Activated CD8-positive, alpha-beta memory T cell treated with anti-CD3 and anti-CD28 coated beads, Interleukin-2, amount 50 U/mL, for 24 hours (primary cell): ENCODE measurements around the gene CASP7.
"Not testable (repeated sequence)": the region's sequence is repeated elsewhere in the genome, so short reads cannot be mapped to it uniquely, and the experiment has no call there.

Experiments
- DNase-seq: peaks from one replicate; pipeline ENCODE4 v3.0.0-alpha.2; 2020; ENCODE audit errors: extremely low read depth

CASP7 gene

DNA sequence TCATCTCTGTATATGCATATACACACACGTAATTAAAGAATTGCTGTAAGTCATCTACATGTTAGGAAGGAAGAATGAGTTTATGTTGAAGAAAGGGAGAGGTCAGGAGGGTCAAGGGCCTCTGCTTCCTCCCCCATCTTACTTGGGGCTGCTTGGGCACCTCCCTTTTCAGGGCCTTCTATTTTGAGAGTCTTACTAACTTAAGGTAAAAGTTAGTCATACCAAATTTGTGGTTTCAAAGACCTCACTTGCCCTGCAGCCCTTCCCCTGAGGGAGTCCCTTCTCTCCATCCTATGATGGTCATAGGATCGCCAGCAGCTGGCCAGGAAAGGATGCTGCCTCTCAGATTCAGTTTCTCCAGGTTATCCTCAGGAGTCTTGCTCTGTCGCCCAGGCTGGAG is 74.4 kb downstream of the CASP7 start:
- DNase-seq = no peak

DNA sequence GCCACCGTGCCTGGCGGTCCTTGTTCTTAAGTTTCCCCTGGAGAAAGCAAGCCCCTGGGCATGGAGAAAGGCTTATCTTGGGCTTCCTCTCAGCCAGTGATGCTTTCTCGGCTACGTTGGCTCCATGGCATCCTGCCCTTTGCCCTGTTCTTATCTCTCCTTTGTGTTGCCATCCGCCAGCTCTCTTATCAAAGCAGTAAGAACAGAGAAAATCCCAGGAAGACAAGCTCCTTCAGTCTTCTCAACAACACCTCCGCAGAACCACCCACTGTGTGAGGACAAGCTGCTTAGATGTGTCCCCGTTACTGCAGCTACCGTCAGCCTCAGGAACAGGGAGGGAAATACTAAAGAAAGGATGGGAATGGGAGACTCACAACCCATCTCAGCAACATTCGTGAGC is 75.1 kb downstream of the CASP7 start:
- DNase-seq = no peak

DNA sequence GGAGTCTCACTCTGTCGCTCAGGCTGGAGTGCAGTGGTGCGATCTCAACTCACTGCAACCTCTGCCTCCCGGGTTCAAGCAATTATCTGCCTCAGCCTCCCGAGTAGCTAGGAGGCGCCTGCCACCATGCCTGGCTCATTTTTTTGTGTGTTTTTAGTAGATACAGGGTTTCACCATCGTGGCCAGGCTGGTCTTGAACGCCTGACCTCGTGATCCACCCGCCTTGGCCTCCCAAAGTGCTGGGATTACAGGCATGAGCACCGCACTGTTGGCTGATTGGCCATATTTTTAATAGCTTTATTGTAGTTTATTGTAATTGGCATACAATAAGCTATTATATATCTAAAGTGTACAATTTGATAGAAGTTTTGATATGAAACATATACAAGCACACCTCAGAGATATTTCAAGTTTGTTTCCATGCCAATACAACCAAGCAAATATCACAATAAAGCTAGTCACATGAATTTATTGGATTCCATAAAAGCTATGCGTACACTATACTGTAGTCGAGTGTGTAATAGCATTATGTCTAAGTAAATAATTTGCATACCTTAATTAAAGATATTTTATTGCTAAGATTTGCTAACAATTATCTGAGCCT is 77.3 kb downstream of the CASP7 start:
- no peak for DNase-seq

DNA sequence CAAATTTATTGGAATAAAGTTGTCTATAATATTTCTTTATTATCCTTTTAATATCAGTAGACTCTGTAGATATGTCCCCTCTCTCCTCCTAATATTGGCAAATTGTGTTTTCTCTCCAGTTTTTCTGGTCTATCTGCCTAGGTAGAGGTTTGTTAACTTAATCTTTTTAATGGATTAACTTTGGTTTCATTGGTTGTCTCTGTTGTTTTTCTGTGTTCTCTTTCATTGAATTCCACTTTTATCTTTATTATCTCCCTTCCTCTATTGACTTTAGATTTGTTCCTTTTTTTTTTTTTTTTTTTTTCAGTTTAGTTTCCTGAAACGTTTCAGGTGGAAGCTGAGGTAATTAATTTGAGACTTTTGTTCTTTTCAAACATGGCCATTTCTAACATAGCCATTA is 82.4 kb downstream of the CASP7 start:
- DNase-seq = no peak

DNA sequence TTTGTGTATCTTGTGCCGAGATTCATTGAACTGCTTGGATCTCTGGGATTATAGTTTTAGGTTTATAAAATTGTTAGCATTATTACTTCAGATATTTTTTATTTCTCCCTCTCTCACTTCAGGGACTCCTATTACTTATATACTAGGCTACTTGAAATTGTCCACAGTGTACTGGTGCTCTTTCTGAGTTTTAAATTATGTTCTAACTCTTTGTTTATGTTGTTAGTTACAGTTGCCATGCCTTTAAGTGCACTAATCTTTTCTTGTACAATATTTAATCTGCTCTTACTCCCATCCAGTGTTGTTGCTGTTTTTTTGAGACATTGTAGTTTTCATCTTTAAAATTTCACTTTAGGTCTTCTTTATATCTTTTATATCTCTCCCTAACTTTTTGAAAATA is 84.9 kb downstream of the CASP7 start:
- DNase-seq = no peak

DNA sequence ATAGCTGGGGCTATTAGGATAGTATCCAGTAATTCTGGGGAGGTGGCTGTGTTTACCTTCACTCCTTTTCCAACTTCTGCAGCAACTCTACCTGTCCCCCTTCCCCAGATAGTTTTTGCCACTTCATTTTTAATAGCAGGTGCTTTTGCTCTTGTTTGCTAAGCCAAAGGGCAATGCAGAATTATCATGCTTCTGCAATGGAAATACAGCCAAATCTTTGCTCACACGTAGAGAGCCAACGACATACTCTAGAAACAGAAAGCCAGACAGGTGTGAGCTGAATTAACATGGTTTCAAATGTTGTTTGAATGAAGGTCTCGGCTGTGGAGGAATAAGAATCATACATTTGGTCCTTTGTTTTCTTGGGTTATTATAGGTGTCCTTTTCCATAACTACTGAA is 86.2 kb downstream of the CASP7 start:
- no peak for DNase-seq

DNA sequence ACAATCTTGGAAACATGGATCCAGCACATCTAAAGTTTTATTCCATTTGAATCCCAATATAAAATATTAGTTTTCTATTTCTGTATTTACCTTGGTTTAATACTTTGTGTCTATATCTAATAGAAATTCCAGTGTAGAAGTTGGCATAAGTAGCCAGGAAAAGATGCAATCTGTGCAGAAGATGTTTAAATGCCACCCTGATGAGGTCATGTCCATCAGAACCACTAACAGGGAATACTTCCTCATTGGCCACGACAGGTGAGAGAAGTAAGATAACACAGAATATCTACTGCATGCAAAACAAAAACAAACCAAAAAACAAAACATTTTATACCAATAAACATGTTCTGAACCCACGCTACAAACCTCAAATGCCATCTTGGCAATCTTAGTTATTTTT is 87.5 kb downstream of the CASP7 start:
- DNase-seq = no peak

DNA sequence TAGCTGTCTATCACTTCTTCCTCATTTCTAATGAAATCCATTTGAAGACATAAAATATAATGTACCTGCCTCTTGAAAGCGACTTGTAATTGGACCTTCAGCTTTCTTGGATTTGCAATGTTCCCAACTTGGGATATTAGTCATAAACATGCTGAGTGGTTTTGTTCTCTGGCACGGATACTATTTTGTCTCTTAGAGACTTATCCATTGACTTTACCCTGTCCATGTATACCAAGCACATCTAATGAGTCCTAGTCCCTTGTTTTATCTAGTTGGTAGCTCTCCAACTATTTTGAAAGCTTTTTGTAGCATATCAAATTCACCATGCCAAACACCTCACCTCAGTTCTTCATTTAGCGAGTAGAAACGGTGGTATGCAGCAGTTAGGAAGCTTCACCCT is 90.6 kb downstream of the CASP7 start:
- DNase-seq = no peak

DNA sequence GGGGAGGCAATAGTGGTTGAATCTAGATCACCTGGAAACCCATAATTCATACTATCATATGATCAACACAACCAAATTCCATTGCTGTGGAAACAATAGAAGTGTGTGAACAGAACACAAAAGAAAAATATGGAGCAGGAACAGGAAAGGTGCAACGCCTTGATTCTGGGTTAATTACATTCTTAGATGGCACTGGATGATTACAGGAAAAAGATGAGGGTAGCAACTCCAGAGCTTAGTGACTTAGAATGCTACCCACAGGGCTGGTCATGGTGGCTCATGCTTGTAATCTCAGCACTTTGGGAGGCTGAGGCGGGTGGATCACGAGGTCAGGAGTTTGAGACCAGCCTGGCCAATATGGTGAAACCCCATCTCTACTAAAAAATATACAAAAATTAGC is 91.4 kb downstream of the CASP7 start:
- DNase-seq = not testable (repeated sequence)

DNA sequence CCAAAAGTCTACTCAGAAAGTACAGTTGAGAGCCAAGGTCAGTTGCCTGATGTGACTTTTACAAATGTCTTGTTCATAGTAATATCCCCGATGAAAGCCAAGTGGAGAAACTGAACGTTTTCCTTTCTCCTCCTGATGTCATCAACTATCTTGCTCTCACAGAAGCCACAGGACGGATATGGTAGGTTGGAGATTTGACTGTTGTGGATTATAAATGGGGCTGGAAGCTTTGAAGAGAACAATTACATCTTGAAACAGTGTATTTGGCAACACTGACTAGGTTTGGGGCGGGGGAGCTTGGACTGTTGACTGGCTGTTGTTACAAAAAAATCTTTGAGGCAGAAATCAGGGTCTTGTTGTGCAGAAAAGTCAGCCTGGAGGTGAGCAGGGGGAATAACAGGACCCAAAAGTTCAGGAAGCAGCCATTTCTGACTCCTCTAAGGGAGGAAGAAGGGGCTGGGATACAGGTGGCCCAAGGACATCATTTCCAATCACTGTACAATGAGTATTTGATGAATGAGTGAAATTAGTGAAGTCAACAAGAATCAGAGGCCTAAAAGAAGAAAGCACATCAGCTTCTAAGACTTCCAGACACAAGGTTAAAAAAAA is 96.1 kb downstream of the CASP7 start:
- DNase-seq = no peak

DNA sequence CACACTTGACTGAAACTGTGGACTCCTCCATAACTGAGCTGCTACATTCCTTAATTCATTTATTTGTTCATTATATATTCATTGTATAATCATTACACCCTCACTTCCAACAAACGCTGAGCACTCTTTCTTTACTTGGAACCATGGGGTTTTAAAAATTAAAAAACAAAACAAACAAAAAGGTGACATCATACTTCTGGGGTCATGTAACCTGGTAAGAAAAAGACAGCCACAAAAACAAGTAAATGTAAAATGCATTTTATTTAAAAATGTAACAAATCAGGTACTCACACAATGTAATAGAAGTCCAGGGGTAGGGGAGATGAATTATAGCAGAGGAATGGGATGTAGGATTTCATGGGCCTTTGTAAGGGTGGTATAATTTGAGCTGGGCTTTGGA is 96.8 kb downstream of the CASP7 start:
- DNase-seq = no peak
